RWPE2 (cell line): ENCODE measurements around the gene CD300H.

Experiments used
- ATAC-seq: fragments of 200-7000 bp; cut with Tn5 transposase; 3 replicates; pipeline ENCODE4 v1.9.1; 2021; ENCODE audit warnings: low read depth
- DNase-seq: peaks from one replicate; pipeline ENCODE4 v3.0.0-alpha.2; 2020; ENCODE audit warnings: low spot score
- H3K27ac ChIP-seq: fragments of 450-650 bp; 2 replicates; pipeline ENCODE4 v1.5.1; 2017; ENCODE audit warnings: mild to moderate bottlenecking; ENCODE audit not compliant: poor library complexity, severe bottlenecking
- H3K27me3 ChIP-seq: fragments of 250-450 bp; sonication (Bioruptor Pico); 2 replicates; pipeline ENCODE4 v1.5.1; 2021; ENCODE audit warnings: mild to moderate bottlenecking, moderate library complexity; ENCODE audit not compliant: insufficient read depth, poor library complexity, severe bottlenecking
- H3K36me3 ChIP-seq: fragments of 250-450 bp; sonication (Bioruptor Pico); 2 replicates; pipeline ENCODE4 v1.5.1; 2020; ENCODE audit warnings: low read depth, mild to moderate bottlenecking, moderate library complexity
- H3K4me1 ChIP-seq: fragments of 250-450 bp; sonication (Bioruptor Pico); 2 replicates; pipeline ENCODE4 v1.5.1; 2021; ENCODE audit warnings: mild to moderate bottlenecking, moderate library complexity; ENCODE audit not compliant: insufficient read depth, poor library complexity, severe bottlenecking
- H3K4me3 ChIP-seq: fragments of 250-450 bp; sonication (Bioruptor Pico); 2 replicates; pipeline ENCODE4 v1.5.1; 2021; ENCODE audit warnings: mild to moderate bottlenecking, moderate library complexity; ENCODE audit not compliant: severe bottlenecking
- H3K9me3 ChIP-seq: fragments of 250-450 bp; sonication (Bioruptor Pico); 2 replicates; pipeline ENCODE4 v1.5.1; 2021; ENCODE audit warnings: mild to moderate bottlenecking, moderate library complexity; ENCODE audit not compliant: severe bottlenecking
- TF ChIP-seq, protein P1 (sequence below): fragments of 450-650 bp; IDR thresholded peaks from one replicate; pipeline ENCODE4 v1.5.1; 2017; ENCODE audit warnings: mild to moderate bottlenecking, moderate library complexity; ENCODE audit not compliant: poor library complexity, severe bottlenecking

The CD300H gene

GRCh38 chr17:74599023-74599399 is 31.7 kb upstream of the CD300H start:
- peak overlapping the region; percentile 24 for H3K27ac ChIP-seq
- no peaks in the 10 kb centered on the region for H3K9me3 ChIP-seq
- TF ChIP-seq, protein P1, sequence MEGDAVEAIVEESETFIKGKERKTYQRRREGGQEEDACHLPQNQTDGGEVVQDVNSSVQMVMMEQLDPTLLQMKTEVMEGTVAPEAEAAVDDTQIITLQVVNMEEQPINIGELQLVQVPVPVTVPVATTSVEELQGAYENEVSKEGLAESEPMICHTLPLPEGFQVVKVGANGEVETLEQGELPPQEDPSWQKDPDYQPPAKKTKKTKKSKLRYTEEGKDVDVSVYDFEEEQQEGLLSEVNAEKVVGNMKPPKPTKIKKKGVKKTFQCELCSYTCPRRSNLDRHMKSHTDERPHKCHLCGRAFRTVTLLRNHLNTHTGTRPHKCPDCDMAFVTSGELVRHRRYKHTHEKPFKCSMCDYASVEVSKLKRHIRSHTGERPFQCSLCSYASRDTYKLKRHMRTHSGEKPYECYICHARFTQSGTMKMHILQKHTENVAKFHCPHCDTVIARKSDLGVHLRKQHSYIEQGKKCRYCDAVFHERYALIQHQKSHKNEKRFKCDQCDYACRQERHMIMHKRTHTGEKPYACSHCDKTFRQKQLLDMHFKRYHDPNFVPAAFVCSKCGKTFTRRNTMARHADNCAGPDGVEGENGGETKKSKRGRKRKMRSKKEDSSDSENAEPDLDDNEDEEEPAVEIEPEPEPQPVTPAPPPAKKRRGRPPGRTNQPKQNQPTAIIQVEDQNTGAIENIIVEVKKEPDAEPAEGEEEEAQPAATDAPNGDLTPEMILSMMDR, result no peak
- H3K4me3 ChIP-seq, result no peak overlapping the region
- no peaks in the 10 kb centered on the region for H3K36me3 ChIP-seq
- ATAC-seq (no peak), DNase-seq (no peak)
- H3K27me3 ChIP-seq, result no peaks in the 10 kb centered on the region
- peaks cover 9% of the 10 kb centered on the region for H3K4me1 ChIP-seq

- peaks cover 9% of the 10 kb centered on the region for H3K4me1 ChIP-seq
- TF ChIP-seq, protein P1, result no peak
- no peak for ATAC-seq
- H3K27me3 ChIP-seq, result no peaks in the 10 kb centered on the region
- no peak overlapping the region for H3K4me3 ChIP-seq
- no peaks in the 10 kb centered on the region for H3K9me3 ChIP-seq
- no peak for DNase-seq
- no peaks in the 10 kb centered on the region for H3K36me3 ChIP-seq
- no peak overlapping the region for H3K27ac ChIP-seq
Observed at GRCh38 chr17:74598346-74599022, 31.2 kb upstream of the CD300H start.

DNA sequence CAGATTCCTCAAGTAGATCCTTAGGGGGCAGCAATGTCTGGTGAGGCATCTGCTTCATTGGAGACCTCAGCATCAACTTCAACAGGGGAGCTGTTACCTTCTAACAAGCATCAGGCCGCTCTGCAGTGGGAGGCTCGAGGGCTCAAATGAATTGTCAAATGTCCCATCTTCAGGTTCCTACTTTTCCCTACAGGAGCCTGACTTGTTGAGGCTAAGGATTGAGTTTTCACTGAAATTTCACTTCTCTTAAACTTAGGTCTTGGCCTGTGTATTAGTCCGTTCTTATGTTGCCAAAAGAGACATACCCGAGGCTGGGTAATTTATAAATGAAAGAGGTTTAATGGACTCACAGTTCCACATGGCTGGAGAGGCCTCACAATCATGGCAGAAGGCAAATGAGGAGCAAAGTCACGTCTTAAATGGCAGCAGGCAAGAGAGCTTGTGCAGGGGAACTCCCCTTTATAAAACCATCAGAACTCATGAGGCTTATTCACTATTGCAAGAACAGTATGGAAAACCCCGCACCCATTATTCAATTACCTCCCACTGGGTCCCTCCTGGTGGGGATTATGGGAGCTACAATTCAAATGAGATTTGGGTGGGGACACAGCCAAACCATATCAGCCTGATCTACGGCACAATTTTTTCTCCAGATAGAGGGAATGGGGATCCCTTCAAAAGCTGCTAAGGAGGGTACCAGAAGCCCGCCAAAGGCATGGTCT is 29.9 kb upstream of the CD300H start:
- H3K27me3 ChIP-seq, result no peaks in the 10 kb centered on the region
- ATAC-seq (no peak), DNase-seq (no peak)
- peaks cover 9% of the 10 kb centered on the region for H3K4me1 ChIP-seq
- H3K4me3 ChIP-seq, result no peak overlapping the region
- TF ChIP-seq, protein P1, result no peak
- no peaks in the 10 kb centered on the region for H3K9me3 ChIP-seq
- no peaks in the 10 kb centered on the region for H3K36me3 ChIP-seq
- no peak overlapping the region for H3K27ac ChIP-seq

GRCh38 chr17:74595037-74595750 is 27.9 kb upstream of the CD300H start:
- no peak for DNase-seq
- peaks cover 9% of the 10 kb centered on the region for H3K4me1 ChIP-seq
- H3K9me3 ChIP-seq, result no peaks in the 10 kb centered on the region
- H3K27me3 ChIP-seq, result no peaks in the 10 kb centered on the region
- no peak overlapping the region for H3K4me3 ChIP-seq
- H3K36me3 ChIP-seq, result no peaks in the 10 kb centered on the region
- TF ChIP-seq, protein P1, result no peak
- H3K27ac ChIP-seq, result no peak overlapping the region
- no peak for ATAC-seq
